Activated T-cell treated with anti-CD3 and anti-CD28 coated beads for 1 hour (primary cell): Measurements from ENCODE around the gene CPN1.

Source experiments
- DNase-seq: peaks from one replicate; pipeline ENCODE4 v3.0.0-alpha.2; 2020; ENCODE audit warnings: low read depth

Gene CPN1

GRCh38 chr10:100076750-100077149 is 4.9 kb downstream of the CPN1 start:
- DNase-seq, result no peak

GRCh38 chr10:100075426-100076220 is 6.0 kb downstream of the CPN1 start:
- no peak for DNase-seq

GRCh38 chr10:100072514-100072913 is 9.2 kb downstream of the CPN1 start:
- no peak for DNase-seq

- DNase-seq, result no peak
Measured at GRCh38 chr10:100071529-100071928, 10.1 kb downstream of the CPN1 start.

GRCh38 chr10:100067466-100067865 is 14.2 kb downstream of the CPN1 start:
- no peak for DNase-seq

GRCh38 chr10:100065084-100065660 is 16.5 kb downstream of the CPN1 start:
- DNase-seq, result no peak

- no peak for DNase-seq
Measured at GRCh38 chr10:100061401-100061800, 20.3 kb downstream of the CPN1 start.

- no peak for DNase-seq
Measured at GRCh38 chr10:100057948-100058347, 23.7 kb downstream of the CPN1 start.

GRCh38 chr10:100053686-100054460 is 27.8 kb downstream of the CPN1 start:
- no peak for DNase-seq

- DNase-seq, result peak; percentile 87
Measured at GRCh38 chr10:100046021-100046486, 35.6 kb downstream of the CPN1 start.

- no peak for DNase-seq
Measured at GRCh38 chr10:100045592-100045991, 36.1 kb downstream of the CPN1 start.

GRCh38 chr10:100043796-100044195 is 37.9 kb downstream of the CPN1 start:
- DNase-seq, result no peak

GRCh38 chr10:100043344-100043743 is 38.3 kb downstream of the CPN1 start:
- no peak for DNase-seq

- DNase-seq, result no peak
Measured at GRCh38 chr10:100041306-100042002, 40.2 kb downstream of the CPN1 start.

- DNase-seq, result no peak
Measured at GRCh38 chr10:100038561-100039071, 43.1 kb downstream of the CPN1 start.

GRCh38 chr10:100037758-100038315 is 43.8 kb downstream of the CPN1 start:
- no peak for DNase-seq

- DNase-seq, result no peak
Measured at GRCh38 chr10:100036850-100037249, 44.8 kb downstream of the CPN1 start.

- no peak for DNase-seq
Measured at GRCh38 chr10:100033766-100034418, 47.8 kb downstream of the CPN1 start.

- no peak for DNase-seq
Measured at GRCh38 chr10:100027416-100027815, 54.3 kb downstream of the CPN1 start.

- no peak for DNase-seq
Measured at GRCh38 chr10:100025576-100025975, 56.1 kb downstream of the CPN1 start.

- no peak for DNase-seq
Measured at GRCh38 chr10:100024748-100025147, 56.9 kb downstream of the CPN1 start.
